VCaP (cell line): Measurements from ENCODE around the gene COL24A1.
"Not testable (repeated sequence)": the region's sequence is repeated elsewhere in the genome, so short reads cannot be mapped to it uniquely, and the experiment has no call there.

ENCODE experiments used
- H3K27ac ChIP-seq: fragments of 450-650 bp; 2 replicates; pipeline ENCODE4 v1.5.1; 2017
- TF ChIP-seq, protein P1 (sequence below): fragments of 450-650 bp; conservative IDR thresholded peaks from 2 replicates; pipeline ENCODE4 v1.5.1; 2017; ENCODE audit warnings: mild to moderate bottlenecking, moderate library complexity

The COL24A1 gene

DNA sequence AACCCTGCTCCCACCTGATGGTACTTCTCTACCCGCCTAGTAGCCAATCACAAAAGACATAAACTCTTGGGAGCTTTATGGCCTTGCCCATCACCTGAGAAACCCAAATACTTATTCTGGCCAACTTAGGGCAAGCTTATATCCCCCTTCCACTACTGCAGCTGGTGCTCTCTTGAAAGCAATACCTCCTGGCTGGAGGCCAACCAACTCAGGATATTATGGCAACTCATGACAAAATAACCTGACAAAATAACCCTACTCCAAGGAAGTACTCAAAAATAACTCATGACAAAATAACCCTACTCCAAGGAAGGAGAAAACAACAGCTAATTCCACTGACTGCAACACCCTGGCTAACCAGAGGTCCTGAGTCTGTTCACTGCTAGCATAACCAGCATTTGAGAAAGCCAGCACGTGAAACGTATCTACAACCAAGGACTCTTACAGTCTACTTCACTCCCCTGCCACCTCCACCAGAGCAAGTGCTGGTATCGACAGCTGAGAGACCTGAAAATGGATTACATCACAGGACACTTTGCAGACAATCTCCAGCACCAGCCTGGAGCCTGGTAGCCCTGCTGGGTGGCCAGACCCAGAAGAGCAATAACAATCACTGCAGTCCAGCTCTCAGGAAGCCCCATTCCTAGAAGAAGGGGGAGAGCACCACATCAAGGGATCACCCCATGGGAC is 179.9 kb downstream of the COL24A1 start:
- TF ChIP-seq, protein P1, sequence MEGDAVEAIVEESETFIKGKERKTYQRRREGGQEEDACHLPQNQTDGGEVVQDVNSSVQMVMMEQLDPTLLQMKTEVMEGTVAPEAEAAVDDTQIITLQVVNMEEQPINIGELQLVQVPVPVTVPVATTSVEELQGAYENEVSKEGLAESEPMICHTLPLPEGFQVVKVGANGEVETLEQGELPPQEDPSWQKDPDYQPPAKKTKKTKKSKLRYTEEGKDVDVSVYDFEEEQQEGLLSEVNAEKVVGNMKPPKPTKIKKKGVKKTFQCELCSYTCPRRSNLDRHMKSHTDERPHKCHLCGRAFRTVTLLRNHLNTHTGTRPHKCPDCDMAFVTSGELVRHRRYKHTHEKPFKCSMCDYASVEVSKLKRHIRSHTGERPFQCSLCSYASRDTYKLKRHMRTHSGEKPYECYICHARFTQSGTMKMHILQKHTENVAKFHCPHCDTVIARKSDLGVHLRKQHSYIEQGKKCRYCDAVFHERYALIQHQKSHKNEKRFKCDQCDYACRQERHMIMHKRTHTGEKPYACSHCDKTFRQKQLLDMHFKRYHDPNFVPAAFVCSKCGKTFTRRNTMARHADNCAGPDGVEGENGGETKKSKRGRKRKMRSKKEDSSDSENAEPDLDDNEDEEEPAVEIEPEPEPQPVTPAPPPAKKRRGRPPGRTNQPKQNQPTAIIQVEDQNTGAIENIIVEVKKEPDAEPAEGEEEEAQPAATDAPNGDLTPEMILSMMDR: no peak
- H3K27ac ChIP-seq: no peak overlapping the region

DNA sequence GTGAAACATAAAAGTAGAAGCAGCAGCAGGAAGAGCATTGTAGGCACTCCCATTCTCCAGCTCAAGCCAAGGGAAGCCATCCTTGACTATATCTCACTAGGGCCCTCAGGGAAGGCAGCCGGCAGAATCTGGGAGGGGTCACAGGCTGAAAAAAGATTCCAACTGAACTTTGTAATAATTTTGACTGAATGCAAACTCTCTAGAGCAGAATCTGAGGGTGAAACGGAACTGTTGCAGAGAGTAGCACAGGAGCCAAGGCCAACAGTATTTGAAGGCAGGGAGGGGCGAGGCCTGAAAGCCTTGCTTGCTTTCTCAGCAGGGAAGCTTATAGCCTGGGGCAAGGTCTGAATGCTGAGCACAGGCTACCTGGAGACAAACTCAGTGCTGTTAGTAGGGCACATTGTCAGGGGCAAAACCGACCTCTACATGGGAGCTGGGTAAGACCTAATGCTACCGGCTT is 180.6 kb downstream of the COL24A1 start:
- H3K27ac ChIP-seq: no peak overlapping the region
- TF ChIP-seq, protein P1: no peak

DNA sequence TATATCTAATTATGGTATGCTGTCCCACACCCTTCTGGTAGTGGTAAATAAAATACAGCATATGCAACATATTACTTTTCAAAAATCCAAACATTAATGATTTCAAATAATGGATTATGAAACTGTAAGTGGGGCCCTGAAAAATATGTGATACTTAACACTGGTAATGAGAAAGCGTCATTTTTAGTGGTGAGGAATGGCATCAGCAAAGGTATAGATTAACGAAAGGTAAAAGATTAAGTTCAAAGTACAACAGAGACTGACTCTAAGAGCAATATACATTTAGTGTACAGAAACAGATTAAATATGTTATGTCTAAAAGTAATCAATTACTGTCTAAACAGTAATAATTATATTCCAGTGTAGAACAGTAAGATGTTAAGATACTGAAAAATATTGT is 194.1 kb downstream of the COL24A1 start:
- H3K27ac ChIP-seq: no peak overlapping the region
- TF ChIP-seq, protein P1: no peak

DNA sequence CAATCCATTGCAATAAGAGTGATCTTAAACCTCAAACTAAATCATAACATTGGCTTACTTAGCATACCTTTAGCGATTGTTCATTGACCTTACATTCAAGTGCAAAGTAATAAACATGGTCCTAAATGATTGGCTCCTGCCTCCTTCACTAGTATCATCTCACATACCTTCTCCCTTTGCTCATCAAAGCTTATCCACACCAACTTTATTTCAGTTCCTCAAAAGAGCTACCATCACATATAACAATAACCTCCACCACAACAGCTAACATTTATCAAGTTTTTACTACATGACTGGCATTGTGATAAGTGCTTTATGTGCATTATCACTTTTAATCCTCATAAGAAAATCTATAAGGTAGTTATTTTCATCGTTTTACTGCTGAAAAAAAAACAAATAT is 198.8 kb downstream of the COL24A1 start:
- no peak overlapping the region for H3K27ac ChIP-seq
- TF ChIP-seq, protein P1: no peak

DNA sequence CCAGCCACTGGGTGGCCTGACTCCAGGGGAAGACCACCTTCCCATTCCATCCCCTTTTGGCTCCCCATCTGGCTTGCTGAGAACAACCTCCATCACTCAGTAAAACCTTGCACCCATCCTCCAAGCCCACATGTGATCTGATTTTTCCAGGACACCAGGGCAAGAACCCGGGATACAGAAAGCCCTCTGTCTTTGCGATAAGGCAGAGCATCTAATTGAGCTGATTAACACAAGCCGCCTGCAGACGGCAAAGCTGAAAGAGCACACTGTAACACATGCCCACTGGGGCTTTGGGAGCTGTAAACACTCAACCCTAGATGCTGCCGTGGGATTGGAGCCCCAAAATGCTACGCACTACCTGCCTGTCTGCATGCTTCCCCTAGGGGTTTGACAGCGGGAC is 201.4 kb downstream of the COL24A1 start:
- H3K27ac ChIP-seq: not testable (repeated sequence)

DNA sequence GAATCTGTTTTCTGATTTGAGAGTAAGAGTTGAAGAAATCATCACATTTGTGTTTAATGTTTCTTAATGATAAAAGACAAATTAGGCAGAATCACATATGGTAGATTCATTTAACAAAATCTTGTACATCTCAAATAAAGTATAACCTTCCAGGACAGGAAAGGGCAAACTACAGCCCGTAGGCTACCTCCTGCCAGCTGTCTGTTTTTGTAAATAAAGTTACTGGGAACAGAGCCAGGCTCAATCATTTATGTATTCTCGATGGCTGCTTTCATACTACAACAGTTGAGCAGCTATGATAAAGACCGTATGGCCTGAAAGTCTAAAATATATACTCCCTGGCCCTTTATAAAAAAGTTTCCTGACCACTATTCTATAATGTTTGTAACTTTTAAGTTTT is 204.1 kb downstream of the COL24A1 start:
- H3K27ac ChIP-seq: no peak overlapping the region
- TF ChIP-seq, protein P1: no peak

DNA sequence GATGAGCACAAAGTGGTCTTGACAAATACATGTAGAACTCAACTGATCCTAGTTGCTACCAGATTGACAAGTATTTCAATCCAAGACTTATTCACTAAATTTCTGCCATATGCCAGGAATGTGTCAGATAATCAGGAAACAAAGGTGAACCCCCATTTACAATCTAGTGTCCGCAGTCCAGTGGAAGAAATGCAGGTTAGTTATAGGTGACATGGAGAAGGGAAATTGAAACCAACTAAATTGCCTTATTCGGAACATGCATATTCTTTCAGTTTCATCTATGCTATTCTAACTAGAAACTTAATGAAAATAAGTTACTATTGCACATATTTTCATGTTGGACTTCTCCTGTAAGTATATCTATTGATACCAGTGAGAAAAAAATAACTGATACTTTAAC is 209.4 kb downstream of the COL24A1 start:
- TF ChIP-seq, protein P1: no peak
- no peak overlapping the region for H3K27ac ChIP-seq

DNA sequence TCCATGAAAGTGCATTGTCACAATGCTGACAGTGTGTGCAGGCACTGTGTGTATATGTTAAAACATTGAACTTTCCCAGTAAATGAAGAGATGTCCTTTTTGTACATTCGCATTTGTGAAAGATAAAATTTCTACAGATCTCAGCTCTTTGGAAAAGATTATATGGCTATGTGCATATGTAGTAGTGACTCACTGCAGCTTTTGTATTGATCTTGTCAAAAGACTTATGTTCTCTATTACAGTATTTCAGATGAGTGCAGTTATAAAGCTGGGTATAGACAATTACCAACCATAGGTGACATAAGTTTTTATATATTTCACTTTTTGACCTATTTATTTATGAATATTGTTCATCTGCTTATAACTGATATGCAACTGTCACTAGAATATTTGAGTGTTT is 212.6 kb downstream of the COL24A1 start:
- TF ChIP-seq, protein P1: no peak
- H3K27ac ChIP-seq: no peak overlapping the region
